ENCODE measurements around the gene MKI67. TPM values are rescaled to one million over a fixed set of nuclear protein-coding genes. Genes with fewer than 3 reads are reported as not detected.

The MKI67 gene
- total and polyA plus RNA-seq, 2 of the 13 experiments (the other 11 are each of a cell fraction or from before 2014, with no cell fraction given): 6.7 to 22.9 TPM

DNA sequence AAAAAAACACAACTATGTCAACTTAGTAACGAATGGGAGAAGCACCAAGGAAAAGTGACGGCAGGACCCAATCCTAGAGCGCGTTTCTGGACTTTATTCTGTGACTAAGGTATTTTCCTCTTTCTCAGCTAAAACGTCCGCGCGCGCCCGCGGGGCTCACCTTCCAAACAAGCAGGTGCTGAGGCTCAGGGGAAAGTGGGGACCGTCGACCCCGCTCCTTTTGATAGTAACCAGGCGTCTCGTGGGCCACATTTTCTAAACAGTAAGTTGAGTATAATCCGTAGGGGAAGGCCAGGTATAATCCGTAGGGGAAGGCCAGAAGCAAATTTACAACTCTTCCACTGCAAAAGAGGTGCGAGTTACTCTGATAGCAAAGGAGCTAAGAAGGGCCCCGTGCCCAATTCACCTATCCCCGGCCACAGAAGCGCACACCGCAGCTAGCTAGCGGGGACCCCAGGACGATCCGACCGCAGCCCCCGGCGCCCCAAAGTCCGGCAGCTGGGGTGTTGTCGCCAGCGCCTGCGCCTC, 743 bp downstream of the MKI67 start (continued):
- no peak for TF ChIP-seq ZNF878 (CRISPR knock-in tag; IDR thresholded peaks at IDR 0.05)
- no peak for TF ChIP-seq SRF (IDR thresholded peaks at IDR 0.05; ENCODE audit: low read depth, low read length)
- no peak for TF ChIP-seq U2AF2 (IDR thresholded peaks at IDR 0.05; ENCODE audit: low read depth, low read length)
- TF ChIP-seq, protein P1, sequence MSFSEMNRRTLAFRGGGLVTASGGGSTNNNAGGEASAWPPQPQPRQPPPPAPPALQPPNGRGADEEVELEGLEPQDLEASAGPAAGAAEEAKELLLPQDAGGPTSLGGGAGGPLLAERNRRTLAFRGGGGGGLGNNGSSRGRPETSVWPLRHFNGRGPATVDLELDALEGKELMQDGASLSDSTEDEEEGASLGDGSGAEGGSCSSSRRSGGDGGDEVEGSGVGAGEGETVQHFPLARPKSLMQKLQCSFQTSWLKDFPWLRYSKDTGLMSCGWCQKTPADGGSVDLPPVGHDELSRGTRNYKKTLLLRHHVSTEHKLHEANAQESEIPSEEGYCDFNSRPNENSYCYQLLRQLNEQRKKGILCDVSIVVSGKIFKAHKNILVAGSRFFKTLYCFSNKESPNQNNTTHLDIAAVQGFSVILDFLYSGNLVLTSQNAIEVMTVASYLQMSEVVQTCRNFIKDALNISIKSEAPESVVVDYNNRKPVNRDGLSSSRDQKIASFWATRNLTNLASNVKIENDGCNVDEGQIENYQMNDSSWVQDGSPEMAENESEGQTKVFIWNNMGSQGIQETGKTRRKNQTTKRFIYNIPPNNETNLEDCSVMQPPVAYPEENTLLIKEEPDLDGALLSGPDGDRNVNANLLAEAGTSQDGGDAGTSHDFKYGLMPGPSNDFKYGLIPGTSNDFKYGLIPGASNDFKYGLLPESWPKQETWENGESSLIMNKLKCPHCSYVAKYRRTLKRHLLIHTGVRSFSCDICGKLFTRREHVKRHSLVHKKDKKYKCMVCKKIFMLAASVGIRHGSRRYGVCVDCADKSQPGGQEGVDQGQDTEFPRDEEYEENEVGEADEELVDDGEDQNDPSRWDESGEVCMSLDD (CRISPR knock-in tag; IDR thresholded peaks at IDR 0.05; ENCODE audit: borderline replicate concordance): 0 out of 2 replicates have a peak, but pooled peaks have one; percentile 32
- TF ChIP-seq TGIF2 (CRISPR knock-in tag; IDR thresholded peaks at IDR 0.05): 0 out of 2 replicates have a peak, but pooled peaks have one; percentile 22
- TF ChIP-seq, protein P2, sequence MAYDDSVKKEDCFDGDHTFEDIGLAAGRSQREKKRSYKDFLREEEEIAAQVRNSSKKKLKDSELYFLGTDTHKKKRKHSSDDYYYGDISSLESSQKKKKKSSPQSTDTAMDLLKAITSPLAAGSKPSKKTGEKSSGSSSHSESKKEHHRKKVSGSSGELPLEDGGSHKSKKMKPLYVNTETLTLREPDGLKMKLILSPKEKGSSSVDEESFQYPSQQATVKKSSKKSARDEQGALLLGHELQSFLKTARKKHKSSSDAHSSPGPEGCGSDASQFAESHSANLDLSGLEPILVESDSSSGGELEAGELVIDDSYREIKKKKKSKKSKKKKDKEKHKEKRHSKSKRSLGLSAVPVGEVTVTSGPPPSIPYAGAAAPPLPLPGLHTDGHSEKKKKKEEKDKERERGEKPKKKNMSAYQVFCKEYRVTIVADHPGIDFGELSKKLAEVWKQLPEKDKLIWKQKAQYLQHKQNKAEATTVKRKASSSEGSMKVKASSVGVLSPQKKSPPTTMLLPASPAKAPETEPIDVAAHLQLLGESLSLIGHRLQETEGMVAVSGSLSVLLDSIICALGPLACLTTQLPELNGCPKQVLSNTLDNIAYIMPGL (CRISPR knock-in tag; IDR thresholded peaks at IDR 0.05; ENCODE audit: borderline replicate concordance in 1 of 2, low read depth in 1 of 2): peak in 1 of 2 experiments; percentile 21; a peak in 1 of 4 replicates
- TF ChIP-seq LCORL (IDR thresholded peaks at IDR 0.05): no peak
- no peak for TF ChIP-seq LCORL (CRISPR knock-in tag; IDR thresholded peaks at IDR 0.05)
- TF ChIP-seq NFRKB (IDR thresholded peaks at IDR 0.05): no peak
